Measurements from ENCODE around the gene PRKAG1. TPM values are rescaled to one million over a fixed set of nuclear protein-coding genes. Genes with fewer than 3 reads are reported as not detected.
"Not testable (repeated sequence)": the region's sequence is repeated elsewhere in the genome, so short reads cannot be mapped to it uniquely, and the experiment has no call there.

PRKAG1 gene
- 10 to 100 TPM; 49.4 to 50.9 TPM for total RNA-seq

DNA sequence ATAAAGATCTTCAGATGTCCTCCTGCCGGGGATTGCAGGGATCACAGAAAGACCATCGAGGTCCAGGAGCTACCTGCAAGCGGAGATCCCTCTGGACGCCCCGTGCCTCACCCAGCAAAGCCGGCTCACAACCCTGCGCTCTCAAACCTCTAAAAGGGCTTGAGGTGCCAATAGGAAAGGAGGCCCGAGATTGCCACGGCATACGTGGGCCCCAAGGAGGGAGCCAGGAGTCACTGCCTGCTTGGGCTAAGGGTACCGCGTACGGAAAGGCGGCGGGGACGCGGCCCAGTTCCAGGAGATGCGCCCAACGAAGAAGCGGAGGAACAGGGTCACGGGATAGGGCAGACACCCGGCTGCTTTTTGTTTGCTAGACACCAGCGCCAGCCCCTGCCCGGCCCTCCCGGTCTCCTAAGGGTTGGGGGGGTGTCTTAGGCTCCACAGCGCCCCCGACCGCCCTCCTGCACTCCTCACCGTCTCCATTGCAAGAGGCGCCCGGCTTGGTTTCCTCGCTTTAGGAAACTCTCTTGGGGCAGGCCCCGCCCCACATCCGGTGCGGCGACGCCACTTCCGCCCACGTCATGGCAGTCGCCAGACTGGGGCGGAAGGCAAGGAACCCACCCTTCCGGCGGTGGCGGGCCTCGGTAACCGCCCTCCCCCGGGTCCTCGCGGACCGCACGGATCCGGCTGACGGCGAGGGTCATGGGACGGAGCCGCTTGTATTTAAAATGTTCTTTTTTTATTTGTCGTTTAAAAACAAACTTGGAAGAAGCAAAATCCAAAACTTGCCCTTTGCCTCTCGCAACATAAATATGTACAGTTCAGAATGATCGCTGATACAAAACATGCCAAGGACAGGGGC is at the start of gene PRKAG1:
Gene PRKAG1 (minus strand): TSS at position 516 of the 859 bp plus-strand sequence. CDS start 36 bp downstream, at position 480.
- no peaks in the 10 kb centered on the region for H3K27me3 Mint-ChIP-seq (ENCODE audit: low read depth)
- peaks cover 22% of the 10 kb centered on the region for H3K36me3 Mint-ChIP-seq (ENCODE audit: low read depth)
- peak; percentile 96 for DNase-seq
- peaks cover 36% of the 10 kb centered on the region for H3K4me1 Mint-ChIP-seq (ENCODE audit: low read depth)
- H3K4me3 Mint-ChIP-seq, result peak within 1 kb of the TSS; percentile 87
- CTCF ChIA-PET, result interaction anchor here (0.6 to 6.4 kb wide), 12 partner anchors 11 to 234 kb away, joined by 3 to 65 read pairs (median 3); partner anchors contain the start of gene DDN
- intact Hi-C loops (cut with micrococcal nuclease), result loop anchor here (1.0 kb wide), 11 partner anchors 22 to 247 kb away; partner anchors contain the start of genes DDX23, KMT2D, LMBR1L and TUBA1B
- H3K27ac Mint-ChIP-seq, result peak within 1 kb of the TSS; percentile 94
- no peaks in the 10 kb centered on the region for H3K9me3 Mint-ChIP-seq

DNA sequence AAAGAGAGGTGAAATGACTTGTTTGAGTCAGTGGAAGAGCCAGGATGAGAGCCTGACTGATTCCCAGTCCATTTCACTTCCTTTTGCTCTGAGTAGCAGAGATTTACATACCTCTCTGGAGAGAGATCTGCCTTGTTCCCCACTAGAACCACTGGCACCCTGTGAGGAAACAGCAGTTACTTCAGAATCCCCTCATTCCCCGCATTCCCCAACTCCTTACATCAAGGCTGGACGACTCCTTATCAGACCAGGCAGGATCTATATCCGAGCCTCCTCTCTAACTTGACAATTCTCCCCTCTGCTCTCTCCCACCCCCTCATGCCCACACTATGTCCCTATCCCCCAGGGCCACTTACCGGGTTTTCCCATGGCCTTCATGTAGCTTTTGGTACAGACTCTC is 47.5 kb upstream of the PRKAG1 start:
- Mint-ChIP-seq H3K36me3 (ENCODE audit: low read depth) (peaks cover 13% of the 10 kb centered on the region), H3K4me3 (no peak overlapping the region), H3K27me3 (ENCODE audit: low read depth) (no peaks in the 10 kb centered on the region), H3K9me3 (no peaks in the 10 kb centered on the region), H3K4me1 (ENCODE audit: low read depth) (peaks cover 26% of the 10 kb centered on the region), H3K27ac (peak overlapping the region; percentile 35)
- CTCF ChIA-PET, result interaction anchor here (0.5 to 7.2 kb wide), 9 partner anchors 9 to 224 kb away, joined by 3 to 128 read pairs (median 4); partner anchors contain the start of gene DHH
- intact Hi-C loops (cut with micrococcal nuclease), result no loop called here
- DNase-seq, result no peak

DNA sequence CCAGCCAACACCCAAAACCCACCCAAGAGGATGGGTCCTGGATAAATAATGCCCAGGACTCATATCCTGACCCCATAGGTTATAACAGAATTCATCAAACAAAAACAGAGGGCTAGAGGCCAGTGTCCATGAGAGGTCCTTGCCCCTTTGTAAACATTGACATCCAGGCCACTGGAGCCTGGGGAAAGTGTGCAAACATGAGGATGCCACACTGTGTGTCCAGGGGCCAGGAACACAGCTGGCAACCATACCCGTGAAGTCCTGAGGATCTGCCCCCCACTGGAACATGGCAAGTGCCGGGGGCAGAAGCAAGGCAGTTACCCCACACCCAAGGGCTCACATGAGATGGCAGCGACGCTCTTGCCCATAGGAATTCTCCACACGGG is 46.2 kb upstream of the PRKAG1 start:
- Mint-ChIP-seq H3K4me3 (no peak overlapping the region), H3K27ac (no peak overlapping the region), H3K36me3 (ENCODE audit: low read depth) (peaks cover 13% of the 10 kb centered on the region), H3K9me3 (no peaks in the 10 kb centered on the region), H3K27me3 (ENCODE audit: low read depth) (no peaks in the 10 kb centered on the region), H3K4me1 (ENCODE audit: low read depth) (peaks cover 23% of the 10 kb centered on the region)
- intact Hi-C loops (cut with micrococcal nuclease), result loop anchor here (1.0 kb wide), 4 partner anchors 28 to 171 kb away; no protein-coding TSS in a partner anchor
- CTCF ChIA-PET, result interaction anchor here (0.8 to 7.2 kb wide), 20 partner anchors 10 to 172 kb away, joined by 3 to 128 read pairs (median 5); partner anchors contain the start of genes DHH and LMBR1L
- DNase-seq, result no peak

DNA sequence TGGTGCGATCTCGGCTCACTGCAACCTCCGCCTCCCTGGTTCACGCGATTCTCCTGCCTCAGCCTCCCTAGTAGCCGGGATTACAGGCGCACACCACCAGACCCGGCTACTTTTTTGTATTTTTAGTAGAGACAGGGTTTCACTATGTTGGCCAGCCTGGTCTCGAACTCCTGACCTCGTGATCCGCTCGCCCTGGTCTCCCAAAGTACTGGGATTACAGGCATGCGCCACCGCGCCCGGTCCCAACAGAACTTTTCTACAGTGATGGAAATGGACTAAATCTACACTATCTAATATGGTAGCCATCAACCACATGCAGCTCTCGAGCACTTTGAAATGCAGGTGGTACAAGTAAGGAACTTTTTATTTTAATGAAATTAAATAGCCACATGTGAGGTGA is 43.3 kb upstream of the PRKAG1 start:
- H3K4me3 Mint-ChIP-seq, result peak overlapping the region; percentile 91
- not testable (repeated sequence) for H3K9me3 Mint-ChIP-seq; H3K27me3 Mint-ChIP-seq (ENCODE audit: low read depth); H3K27ac Mint-ChIP-seq; DNase-seq
- peaks cover 12% of the 10 kb centered on the region for H3K36me3 Mint-ChIP-seq (ENCODE audit: low read depth)
- CTCF ChIA-PET, result interaction anchor here (1.6 to 7.2 kb wide), 3 partner anchors 25 to 42 kb away, joined by 3 to 128 read pairs (median 73); partner anchors contain the start of gene DHH
- intact Hi-C loops (cut with micrococcal nuclease), result loop anchor here (2.0 kb wide), 1 partner anchor 127 kb away; the partner anchor contains the start of gene TUBA1A
- peaks cover 36% of the 10 kb centered on the region for H3K4me1 Mint-ChIP-seq (ENCODE audit: low read depth)

DNA sequence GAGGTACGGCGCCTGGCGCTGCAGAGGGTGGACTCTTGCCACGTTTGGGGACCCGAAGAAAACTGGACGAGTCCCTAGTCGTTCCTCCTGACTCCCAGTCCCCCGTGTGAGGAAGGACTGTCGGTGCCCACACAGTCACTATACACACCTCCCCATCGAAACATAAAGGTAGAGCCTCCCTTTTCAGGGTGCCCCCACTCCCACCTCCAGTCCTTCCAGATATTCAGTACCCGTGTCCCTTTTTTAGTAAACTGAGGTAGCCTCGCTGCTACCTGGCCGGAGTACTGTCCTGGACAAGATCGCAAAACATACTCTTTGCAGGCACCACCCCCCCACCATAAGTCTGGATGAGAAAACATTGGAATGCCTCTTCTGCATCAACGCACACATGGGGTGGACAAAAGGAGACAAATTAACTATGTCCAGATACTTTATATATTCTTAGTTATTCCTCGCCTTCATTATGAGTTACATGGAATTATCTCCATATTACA is 42.6 kb upstream of the PRKAG1 start:
- intact Hi-C loops (cut with micrococcal nuclease), result loop anchor here (2.0 kb wide), 1 partner anchor 128 kb away; the partner anchor contains the start of gene TUBA1A
- Mint-ChIP-seq H3K9me3 (no peaks in the 10 kb centered on the region), H3K4me3 (peak overlapping the region; percentile 91), H3K27me3 (ENCODE audit: low read depth) (no peaks in the 10 kb centered on the region), H3K4me1 (ENCODE audit: low read depth) (peaks cover 44% of the 10 kb centered on the region), H3K36me3 (ENCODE audit: low read depth) (peaks cover 9% of the 10 kb centered on the region), H3K27ac (peak overlapping the region; percentile 96)
- CTCF ChIA-PET, result interaction anchor here (7.2 kb wide), 1 partner anchor 26 kb away, joined by 128 read pairs; no protein-coding TSS in a partner anchor
- DNase-seq, result no peak

DNA sequence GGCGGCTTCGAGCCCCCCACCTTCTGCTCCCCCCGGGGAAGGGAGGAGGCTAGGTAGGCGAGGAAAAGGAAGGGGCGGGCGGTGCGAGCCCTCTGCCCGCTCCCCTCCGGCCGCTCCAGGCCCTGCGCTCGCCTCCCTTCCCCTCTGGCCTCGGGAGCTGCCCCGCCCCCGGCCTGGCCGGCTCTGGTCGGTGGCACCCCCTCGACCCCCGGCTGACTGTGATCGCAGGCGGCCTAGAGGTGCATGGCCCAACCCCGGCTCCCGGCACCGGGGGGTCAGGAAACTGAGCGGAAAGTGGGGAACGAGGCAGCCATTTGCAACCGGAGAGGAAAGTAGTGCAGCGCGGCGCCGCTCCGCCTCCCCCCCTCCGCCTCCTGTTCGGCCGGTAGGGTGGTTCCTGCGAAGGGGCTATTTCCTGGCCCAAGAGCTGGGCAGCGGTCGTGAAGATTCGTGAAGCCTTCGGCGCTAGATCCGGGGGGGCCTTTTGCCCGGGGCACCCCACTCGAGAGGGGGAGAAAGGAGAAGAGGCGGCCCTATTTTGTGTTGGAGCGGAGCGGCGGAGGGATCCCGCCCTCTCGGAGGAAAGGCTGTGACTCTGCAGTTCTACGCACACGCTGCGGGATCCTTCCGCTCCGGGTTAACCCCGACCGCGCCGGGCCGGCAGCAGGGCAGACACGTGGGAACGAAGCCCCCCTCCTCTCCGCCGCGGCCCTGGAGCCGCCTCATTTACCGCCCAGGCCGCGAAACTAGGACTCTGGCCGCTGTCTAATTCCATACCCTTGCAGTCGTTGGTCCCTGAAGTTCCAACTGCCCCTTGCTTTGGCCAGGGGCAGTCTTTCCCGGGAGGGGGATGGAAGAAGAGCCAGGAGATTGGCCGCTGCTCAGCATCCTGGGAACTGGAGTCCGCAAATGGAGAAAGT is 41.9 kb upstream of the PRKAG1 start, which contains the start of gene KMT2D:
Gene KMT2D (minus strand): TSS at position 558 of the 920 bp plus-strand sequence. CDS start 5,470 bp downstream, outside the sequence.
- Mint-ChIP-seq H3K27ac (peak within 1 kb of the TSS; percentile 96), H3K36me3 (ENCODE audit: low read depth) (peaks cover 8% of the 10 kb centered on the region), H3K9me3 (no peaks in the 10 kb centered on the region), H3K4me3 (peak within 1 kb of the TSS; percentile 93), H3K4me1 (ENCODE audit: low read depth) (peaks cover 51% of the 10 kb centered on the region), H3K27me3 (ENCODE audit: low read depth) (no peaks in the 10 kb centered on the region)
- peak; percentile 91 for DNase-seq
- intact Hi-C loops (cut with micrococcal nuclease), result loop anchor here (1.0 to 2.0 kb wide), 4 partner anchors 10 to 128 kb away; partner anchors contain the start of genes PRKAG1 and TUBA1A
- CTCF ChIA-PET, result interaction anchor here (1.8 to 1.9 kb wide), 2 partner anchors 28 to 38 kb away, joined by 5 to 11 read pairs; no protein-coding TSS in a partner anchor

DNA sequence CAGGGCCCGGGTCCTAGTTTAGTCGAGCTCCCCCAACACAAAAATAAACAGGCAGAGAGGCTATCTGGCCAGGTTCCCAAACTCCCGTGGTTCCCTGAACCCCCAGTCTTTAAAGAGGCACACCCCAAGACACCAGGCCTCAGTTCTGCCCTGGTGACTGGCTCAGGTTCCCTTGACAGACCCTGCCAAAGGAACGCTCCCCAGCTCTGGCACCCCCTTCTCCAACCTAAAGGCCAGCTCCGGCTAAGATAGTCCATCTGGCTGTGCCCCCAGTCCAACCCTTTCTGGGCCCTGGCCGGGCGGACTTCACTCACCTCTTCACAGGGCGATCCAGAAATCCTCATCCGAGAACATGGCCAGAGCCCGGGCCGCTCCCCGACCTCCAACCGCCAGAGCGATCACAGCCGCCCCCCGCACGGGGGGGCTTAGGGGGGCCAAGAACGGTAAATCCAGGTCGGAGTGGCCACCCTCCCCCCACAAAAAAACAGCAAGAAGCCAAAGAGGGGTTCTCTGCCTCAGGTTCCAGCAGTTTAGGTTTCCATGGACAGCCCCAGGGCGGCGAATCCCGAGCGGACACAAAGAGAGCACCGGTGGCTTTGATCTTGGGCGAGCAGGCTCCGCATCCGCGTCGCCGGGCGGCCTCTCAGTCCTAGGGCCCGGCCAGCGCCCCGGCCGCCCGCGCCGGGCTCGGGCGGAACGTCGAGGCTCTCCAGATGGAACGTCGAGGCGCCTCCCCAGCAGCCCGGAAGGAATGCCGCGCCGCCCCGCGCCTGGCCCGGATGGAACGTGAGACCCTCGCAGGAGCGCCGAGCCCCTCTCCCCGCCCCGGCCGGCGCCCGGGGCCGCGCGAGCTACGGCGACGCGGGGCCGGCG is 41.0 kb upstream of the PRKAG1 start:
- intact Hi-C loops (cut with micrococcal nuclease), result loop anchor here (1.0 to 5.0 kb wide), 5 partner anchors 11 to 207 kb away; partner anchors contain the start of genes DDX23, PRKAG1 and TUBA1A
- H3K4me1 Mint-ChIP-seq (ENCODE audit: low read depth), result peaks cover 60% of the 10 kb centered on the region

DNA sequence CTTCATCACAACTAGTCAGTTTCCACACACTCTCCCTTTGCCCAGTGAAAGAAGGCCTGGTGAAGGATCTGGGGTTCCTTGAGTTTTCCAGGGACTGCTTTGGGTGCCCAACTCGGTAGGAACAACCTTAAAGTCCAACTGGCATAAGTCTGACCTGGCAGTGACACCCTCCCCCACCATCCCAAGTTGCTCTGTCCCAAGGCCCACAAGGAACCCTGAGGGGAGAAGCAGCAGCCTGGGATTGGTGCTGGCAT is 40.4 kb upstream of the PRKAG1 start:
- peaks cover 59% of the 10 kb centered on the region for H3K4me1 Mint-ChIP-seq (ENCODE audit: low read depth)
- CTCF ChIA-PET, result interaction anchor here (0.9 to 2.4 kb wide), 7 partner anchors 10 to 39 kb away, joined by 3 to 11 read pairs (median 6); partner anchors contain the start of gene RHEBL1
- peaks cover 10% of the 10 kb centered on the region for H3K36me3 Mint-ChIP-seq (ENCODE audit: low read depth)
- intact Hi-C loops (cut with micrococcal nuclease), result loop anchor here (5.0 kb wide), 1 partner anchor 207 kb away; the partner anchor contains the start of gene DDX23
- no peaks in the 10 kb centered on the region for H3K27me3 Mint-ChIP-seq (ENCODE audit: low read depth)
- H3K9me3 Mint-ChIP-seq, result no peaks in the 10 kb centered on the region
- H3K4me3 Mint-ChIP-seq, result peak overlapping the region; percentile 93
- H3K27ac Mint-ChIP-seq, result peak overlapping the region; percentile 90
- DNase-seq, result no peak

More for the DNA sequence above, 41.0 kb upstream of the PRKAG1 start:
- CTCF ChIA-PET, result interaction anchor here (0.9 to 2.4 kb wide), 5 partner anchors 10 to 39 kb away, joined by 3 to 11 read pairs (median 6); partner anchors contain the start of gene RHEBL1
- H3K9me3 Mint-ChIP-seq, result no peaks in the 10 kb centered on the region
- peaks cover 13% of the 10 kb centered on the region for H3K36me3 Mint-ChIP-seq (ENCODE audit: low read depth)
- H3K27ac Mint-ChIP-seq, result peak overlapping the region; percentile 90
- peak; percentile 41 for DNase-seq
- H3K4me3 Mint-ChIP-seq, result peak overlapping the region; percentile 93
- H3K27me3 Mint-ChIP-seq (ENCODE audit: low read depth), result no peaks in the 10 kb centered on the region

DNA sequence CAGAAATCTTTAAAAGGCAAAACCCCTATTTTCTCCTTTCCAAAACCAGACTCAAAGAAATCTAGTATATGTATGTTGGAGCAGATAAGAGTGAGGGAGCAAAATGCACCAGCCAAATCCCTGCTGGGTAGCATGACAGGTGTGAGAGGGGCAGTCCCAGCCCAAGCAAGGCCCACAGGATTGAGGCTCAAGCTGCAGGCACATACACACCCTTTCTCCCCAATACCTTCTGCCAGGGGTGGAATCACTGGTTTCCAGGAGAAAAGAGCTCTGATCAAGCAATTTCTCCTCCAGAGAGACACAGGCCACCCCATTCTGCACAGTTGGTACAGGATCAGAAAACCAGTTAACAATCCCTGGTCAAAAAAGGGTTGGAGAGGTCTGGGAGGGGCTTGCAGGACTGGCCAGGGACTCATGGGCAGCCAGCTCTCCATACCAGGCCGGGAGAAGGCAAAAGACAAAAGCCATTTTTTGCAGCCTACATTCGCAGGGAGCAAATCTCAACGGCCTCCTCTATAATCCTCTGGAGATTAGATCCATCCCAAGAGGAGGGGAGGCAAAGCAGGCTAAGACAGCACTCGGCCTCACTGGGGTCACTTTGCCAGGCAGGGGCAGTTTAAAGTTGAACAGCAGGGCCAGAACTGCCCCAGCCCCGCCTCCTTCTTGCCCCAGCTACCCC is 39.9 kb upstream of the PRKAG1 start:
- intact Hi-C loops (cut with micrococcal nuclease), result loop anchor here (5.0 kb wide), 1 partner anchor 206 kb away; the partner anchor contains the start of gene DDX23
- H3K36me3 Mint-ChIP-seq (ENCODE audit: low read depth), result peaks cover 10% of the 10 kb centered on the region
- H3K27me3 Mint-ChIP-seq (ENCODE audit: low read depth), result no peaks in the 10 kb centered on the region
- CTCF ChIA-PET, result interaction anchor here (0.9 to 2.4 kb wide), 7 partner anchors 11 to 41 kb away, joined by 3 to 11 read pairs (median 6); partner anchors contain the start of gene RHEBL1
- peaks cover 56% of the 10 kb centered on the region for H3K4me1 Mint-ChIP-seq (ENCODE audit: low read depth)
- H3K4me3 Mint-ChIP-seq, result peak overlapping the region; percentile 93
- no peaks in the 10 kb centered on the region for H3K9me3 Mint-ChIP-seq
- H3K27ac Mint-ChIP-seq, result peak overlapping the region; percentile 90
- no peak for DNase-seq

DNA sequence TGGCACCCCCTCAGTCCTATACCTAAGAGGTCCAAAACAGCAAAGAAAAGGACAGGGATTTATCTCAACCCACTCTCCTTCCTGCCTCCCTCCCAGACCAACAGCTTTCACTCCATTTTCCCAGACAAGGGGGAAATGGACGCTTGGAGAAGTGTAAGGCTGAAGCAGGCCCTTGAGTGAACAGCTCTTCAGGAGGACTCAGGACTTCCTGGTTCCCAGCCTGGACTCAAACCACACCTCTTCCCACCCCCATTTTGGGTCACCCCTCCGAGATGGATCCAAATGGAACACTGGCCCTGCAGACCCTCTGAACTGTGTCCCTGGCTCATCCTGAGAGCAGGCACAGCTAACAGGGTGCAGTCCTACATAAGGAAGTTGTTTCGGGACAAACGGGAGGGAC is 39.3 kb upstream of the PRKAG1 start:
- peak overlapping the region; percentile 93 for H3K4me3 Mint-ChIP-seq
- H3K36me3 Mint-ChIP-seq (ENCODE audit: low read depth), result peaks cover 11% of the 10 kb centered on the region
- no peak for DNase-seq
- H3K27ac Mint-ChIP-seq, result peak overlapping the region; percentile 90
- no peaks in the 10 kb centered on the region for H3K27me3 Mint-ChIP-seq (ENCODE audit: low read depth)
- no peaks in the 10 kb centered on the region for H3K9me3 Mint-ChIP-seq
- peaks cover 56% of the 10 kb centered on the region for H3K4me1 Mint-ChIP-seq (ENCODE audit: low read depth)
- CTCF ChIA-PET, result interaction anchor here (1.0 to 2.4 kb wide), 4 partner anchors 14 to 41 kb away, joined by 3 to 11 read pairs (median 8); no protein-coding TSS in a partner anchor
- intact Hi-C loops (cut with micrococcal nuclease), result loop anchor here (2.0 to 5.0 kb wide), 2 partner anchors 61 to 206 kb away; partner anchors contain the start of gene DDX23
